Activated CD4-positive, CD25-positive, alpha-beta regulatory T cell treated with anti-CD3 and anti-CD28 coated beads, Interleukin-2, amount 50 U/mL, for 16 hours (primary cell): ENCODE data around the gene SLC41A3.
"Not testable (repeated sequence)": the region's sequence is repeated elsewhere in the genome, so short reads cannot be mapped to it uniquely, and the experiment has no call there.

Experiments
- DNase-seq: peaks from one replicate; pipeline ENCODE4 v3.0.0-alpha.2; 2020; ENCODE audit warnings: low read depth, low spot score

The SLC41A3 gene

DNA sequence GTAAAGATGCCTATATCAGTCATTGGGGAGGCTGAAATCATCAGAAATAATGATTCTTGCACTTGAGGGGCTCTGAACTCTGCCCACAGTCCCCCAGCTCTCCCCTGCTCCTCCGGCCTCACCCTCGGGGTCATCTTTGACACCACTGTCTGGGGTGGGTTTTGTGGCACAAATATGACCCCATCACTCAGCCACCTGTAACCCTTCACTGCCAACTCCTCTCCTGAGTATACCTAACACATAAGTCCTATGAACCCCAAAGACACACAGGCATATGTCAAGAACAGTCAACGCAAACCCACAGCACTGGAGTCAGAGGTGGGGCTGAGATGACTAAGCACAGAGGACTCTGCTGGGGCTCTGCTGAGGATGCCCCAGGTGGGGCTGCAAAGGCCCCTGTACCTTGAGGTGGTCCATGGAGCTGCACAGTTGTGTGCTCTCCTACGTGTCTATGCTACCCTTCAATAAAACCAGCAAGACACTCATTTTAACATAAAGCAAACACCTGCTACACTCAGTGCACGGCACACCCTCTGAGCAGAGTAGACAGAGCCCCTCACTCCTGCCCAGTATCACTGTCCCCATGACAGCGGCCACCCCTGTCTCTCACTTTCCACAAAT is 29.9 kb downstream of the SLC41A3 start:
- no peak for DNase-seq

DNA sequence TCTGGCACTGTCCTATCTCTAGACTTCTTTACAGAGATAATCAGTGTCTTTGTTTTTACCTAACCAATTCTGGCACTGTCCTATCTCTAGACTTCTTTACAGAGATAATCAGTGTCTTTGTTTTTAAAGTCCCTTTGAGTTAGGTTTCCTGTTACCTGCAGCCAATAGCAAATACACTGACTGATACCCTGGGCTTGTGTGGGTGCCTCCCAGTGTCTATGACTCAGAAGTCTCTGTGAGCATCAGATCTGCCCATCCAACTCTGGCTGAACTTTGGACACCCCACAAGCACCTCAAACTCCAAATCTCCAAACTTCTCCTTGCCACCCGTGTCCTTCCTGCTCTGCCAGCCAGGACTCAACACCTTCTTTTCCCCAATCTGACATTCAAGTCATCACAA is 30.4 kb downstream of the SLC41A3 start:
- DNase-seq = no peak

DNA sequence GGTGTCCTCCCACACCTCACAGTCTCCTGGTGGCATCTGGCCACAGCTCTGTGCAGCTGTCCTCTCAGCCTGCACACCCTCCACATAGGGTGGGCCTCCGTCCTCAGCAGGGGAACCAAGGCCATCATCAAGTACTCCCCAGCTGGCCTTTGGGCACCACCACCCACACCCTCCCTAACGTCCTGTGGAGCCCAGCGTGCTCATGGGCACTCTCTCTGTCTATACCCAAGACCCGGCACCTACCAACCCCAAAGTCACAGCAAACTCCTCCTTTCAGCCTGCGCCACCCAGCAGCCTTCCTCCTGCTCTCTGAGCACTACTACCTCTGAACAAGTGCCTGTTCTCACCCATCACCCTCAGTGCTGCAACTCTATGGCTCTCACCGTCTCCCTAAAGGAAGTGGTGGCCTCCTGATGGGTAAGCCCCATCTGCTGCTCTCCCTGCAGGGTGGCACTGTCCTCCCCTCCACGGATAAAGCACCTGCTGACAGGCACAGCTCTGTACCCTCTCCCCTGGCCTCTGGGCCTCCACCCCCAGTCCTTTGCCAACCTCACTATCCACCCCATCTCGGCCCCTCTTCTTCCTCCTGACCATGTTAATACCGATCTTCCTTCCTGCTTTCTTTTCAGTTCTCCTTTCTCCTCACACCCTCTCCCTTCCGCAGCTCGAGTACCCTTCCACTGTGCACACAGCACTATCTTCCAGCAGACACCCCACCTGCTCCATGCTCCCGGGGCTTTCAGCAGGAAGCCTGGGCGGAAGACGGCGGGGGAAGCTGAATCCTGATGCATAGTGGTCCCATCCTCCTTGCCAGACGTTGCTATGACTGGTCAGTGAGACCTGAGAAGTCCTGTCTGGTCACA is 31.5 kb downstream of the SLC41A3 start:
- no peak for DNase-seq

- DNase-seq = no peak
Measured at GRCh38 chr3:126051741-126052140, 32.2 kb downstream of the SLC41A3 start.

- no peak for DNase-seq
Measured at GRCh38 chr3:126051234-126051633, 32.7 kb downstream of the SLC41A3 start.

DNA sequence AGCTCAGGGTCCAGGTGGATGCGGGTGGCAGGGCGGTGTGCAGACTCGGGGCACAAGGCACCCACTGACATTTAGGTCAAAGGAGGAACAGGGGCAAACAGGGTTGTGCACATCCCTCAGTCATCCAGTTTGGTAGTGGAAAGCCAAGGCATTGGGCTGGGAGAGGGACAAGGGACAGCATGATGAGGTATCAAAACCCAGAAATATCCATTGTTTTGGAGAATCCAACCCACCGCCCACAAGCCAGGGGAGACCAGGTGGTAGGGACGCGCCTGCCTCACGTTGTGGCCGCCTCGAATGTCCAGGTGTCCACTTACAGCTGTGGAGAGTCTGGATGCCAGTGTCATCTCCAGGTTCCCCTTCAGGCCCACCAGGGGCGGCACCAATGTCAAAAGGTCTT is 33.3 kb downstream of the SLC41A3 start:
- DNase-seq = no peak

DNA sequence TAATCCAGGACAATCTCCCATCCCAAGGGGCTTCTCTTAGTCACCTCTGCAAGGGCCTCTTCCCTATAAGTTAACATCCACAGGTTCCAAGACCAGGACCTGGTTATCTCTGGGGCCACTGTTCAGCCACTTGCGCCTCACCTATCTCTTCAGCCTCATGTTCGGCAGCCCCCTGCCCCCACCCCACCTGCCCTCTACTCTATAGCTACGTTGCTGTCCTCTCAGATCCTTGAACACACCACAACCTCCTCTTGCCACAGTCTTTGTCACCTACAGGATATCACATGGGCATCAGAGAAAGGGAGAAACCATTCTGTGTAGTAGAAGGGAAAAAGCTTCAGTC is 33.9 kb downstream of the SLC41A3 start:
- DNase-seq = no peak

- DNase-seq = no peak
Measured at GRCh38 chr3:126049289-126050049, 34.5 kb downstream of the SLC41A3 start.

GRCh38 chr3:126040386-126040785 is 43.5 kb downstream of the SLC41A3 start:
- no peak for DNase-seq

GRCh38 chr3:126039870-126040269 is 44.1 kb downstream of the SLC41A3 start:
- no peak for DNase-seq

DNA sequence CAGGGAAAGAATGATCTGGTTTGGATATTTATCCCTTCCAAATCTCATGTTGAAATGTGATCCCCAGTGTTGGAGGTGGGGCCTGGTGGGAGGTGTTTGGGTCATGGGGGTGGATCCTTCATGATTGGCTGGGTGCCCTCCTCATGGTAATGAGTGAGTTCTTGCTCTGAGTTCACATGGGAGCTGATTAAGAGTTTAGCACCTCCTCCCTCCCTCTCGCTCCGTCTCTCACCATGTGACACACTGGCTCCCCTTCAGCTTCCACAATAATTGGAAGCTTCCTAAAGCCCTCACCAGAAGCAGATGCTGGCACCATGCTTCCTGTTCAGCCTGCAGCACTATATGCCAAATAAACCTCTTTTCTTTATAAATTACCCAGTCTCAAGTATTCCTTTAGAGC is 45.1 kb downstream of the SLC41A3 start:
- not testable (repeated sequence) for DNase-seq

- no peak for DNase-seq
Measured at GRCh38 chr3:126036056-126036549, 47.8 kb downstream of the SLC41A3 start.

DNA sequence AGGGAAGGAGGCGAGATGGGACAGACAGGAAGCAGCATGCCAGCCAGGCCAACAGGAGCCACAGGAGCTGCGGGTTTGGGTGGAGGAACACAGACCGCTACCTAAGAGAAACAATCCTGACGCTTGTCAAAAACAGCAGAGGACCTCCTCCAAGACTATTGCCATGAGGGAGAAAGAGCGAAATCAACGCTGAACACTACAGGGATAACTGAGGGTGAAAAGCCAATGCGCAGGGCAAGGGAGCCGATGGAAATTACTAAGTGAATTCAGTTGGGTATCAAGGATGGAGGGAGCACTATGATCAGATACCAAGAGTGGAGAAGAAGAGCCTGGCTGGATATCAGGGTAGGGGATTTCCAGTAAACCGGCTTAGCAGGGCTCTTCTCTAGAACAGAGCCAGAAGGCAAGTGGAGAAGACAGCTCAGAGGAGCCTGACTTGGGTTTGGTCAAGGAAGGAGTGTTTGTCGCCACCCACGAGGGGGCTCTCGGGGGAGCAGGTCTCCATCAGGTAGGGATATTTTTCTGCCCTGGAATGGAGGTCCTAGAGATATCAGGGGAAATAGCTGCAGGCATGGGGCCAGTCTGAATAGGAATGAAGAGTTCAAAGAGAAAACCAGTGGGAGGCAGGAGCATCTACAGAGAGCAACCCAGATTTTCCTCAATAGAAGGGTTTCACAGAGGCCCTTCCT is 48.4 kb downstream of the SLC41A3 start:
- no peak for DNase-seq

DNA sequence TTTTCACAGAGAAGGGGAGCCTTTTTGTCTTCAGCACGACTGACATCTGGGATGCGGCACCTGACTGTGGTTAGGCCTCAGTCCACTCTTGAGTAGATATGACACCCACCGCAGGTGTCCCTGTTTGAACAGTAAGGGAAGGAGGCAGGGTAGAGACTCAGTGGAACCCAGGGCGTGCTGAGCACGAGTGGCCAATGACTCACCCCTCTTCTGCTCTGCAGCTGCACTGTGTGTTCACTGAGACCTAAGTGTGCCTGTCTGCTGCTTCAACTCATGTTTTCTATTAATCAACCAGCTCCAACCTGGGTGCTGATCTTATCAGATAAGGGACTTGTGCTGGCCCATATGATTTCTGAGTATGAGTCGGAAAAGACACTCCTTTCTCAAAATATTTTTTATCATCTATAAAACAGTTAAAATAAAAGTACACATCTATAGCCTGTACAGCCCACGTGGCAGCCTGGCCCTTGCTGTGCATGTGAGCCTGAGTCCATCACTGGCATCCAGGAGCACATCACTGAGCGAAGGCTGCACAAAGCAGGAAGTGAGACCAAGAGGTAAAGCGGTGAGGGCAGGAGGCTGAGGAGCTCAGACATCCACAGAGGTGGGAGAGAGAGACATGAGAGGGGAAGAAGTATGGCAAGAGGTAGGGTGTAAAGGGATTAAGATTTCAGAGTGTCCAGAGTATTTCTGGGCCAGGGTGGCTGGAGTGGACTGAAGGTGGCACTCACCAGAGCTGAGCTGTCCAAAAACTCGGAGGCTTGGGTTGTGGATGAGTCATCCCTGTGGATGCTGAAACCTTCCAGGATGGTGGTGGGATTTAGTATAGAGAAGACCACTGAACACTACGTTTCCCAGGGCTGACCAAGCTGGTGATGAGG is 49.2 kb downstream of the SLC41A3 start:
- no peak for DNase-seq

DNA sequence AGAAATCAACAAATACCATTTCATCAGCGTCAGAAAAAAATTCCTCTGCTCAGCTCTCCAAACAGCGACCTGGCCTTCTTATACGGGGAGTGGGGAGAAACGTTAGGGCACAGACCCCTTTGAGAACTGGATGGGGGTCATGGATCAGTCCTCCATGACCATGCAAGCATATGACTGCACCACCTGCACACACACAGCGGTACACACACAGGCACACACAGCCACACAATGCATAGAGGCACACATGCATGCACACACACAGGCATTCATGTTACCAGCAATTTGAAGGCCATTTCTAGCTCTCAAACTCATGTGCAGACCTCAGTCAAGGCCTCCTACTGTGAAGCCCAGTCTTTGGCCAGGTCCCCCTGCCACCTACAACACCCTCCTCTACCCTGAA is 50.2 kb downstream of the SLC41A3 start:
- no peak for DNase-seq

DNA sequence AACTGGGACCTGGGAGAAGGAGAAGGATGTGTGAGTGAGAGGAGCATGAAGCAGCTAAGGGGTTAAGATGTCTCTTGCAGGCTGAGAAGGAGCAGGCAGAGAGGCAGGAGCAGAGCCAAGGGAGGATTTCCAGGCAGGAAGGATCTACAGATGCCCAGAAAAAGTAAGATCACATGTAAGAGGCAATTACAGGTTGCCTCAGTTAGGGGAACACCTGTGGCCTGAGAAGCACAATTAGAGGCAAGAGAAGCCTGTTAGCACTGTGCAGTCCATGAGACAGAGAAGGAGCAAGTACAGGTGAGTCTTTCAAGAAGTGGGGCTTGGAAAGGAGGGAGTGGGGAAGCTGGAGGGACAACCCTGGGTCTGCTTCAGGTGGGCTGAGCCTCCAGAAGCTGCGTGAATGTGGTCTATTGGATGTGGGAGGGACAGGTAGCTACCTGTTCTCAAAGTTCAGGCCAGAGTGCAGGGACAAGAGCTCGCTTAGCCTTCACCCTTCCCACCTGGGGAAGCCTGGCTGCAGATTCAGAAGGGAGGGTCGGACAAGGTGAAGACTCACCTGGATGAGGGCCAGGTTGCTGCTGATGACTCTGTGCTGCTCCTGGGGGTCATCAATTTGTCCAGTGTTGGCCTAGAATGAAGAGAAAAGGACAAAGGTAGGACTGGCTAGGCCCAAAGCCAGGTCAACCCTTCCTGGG is 50.7 kb downstream of the SLC41A3 start:
- no peak for DNase-seq

DNA sequence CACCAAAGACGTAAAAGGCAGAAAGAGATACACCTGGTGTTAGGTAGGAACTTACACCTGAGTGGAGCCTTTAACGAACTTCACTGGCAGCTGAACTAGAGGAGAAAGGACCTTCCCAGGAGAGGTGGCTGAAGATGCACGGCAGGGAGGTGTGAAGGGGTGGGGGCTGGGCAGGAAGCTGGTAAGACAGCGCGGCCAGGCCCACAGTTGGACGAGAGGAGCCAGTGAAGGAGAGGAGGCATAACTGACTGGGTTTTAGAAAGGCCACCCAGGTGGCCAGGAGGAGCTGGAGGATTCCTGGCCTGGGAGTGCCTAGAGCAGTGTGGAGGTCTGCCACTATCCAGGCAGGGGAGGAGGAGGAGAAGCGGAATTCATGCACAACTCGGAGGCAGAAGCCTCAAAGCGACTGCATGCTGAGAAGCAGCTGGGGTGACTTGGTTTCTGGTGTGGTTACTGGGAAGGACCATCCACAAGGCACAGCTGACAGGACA is 51.9 kb downstream of the SLC41A3 start:
- DNase-seq = no peak

GRCh38 chr3:126030455-126030854 is 53.5 kb downstream of the SLC41A3 start:
- no peak for DNase-seq

- DNase-seq = no peak
Measured at GRCh38 chr3:126029241-126029640, 54.7 kb downstream of the SLC41A3 start.

- no peak for DNase-seq
Measured at GRCh38 chr3:126028096-126028495, 55.8 kb downstream of the SLC41A3 start.
